Skeletal muscle cell (primary cell): Measurements from ENCODE around the gene TJAP1.
"Not testable (repeated sequence)": the region's sequence is repeated elsewhere in the genome, so short reads cannot be mapped to it uniquely, and the experiment has no call there.

Source experiments
- DNase-seq: peaks from one replicate; pipeline ENCODE4 v3.0.0-alpha.2; 2010; ENCODE audit warnings: low read depth
- H3K4me3 ChIP-seq: 2 replicates; pipeline ENCODE4 v1.5.1; 2011; ENCODE audit warnings: low read depth, mild to moderate bottlenecking, control low read depth, low read length, moderate library complexity

The TJAP1 gene

GRCh38 chr6:43498291-43498690 lies 20.9 kb downstream of the TJAP1 start:
- not testable (repeated sequence) for DNase-seq, H3K4me3 ChIP-seq

DNA sequence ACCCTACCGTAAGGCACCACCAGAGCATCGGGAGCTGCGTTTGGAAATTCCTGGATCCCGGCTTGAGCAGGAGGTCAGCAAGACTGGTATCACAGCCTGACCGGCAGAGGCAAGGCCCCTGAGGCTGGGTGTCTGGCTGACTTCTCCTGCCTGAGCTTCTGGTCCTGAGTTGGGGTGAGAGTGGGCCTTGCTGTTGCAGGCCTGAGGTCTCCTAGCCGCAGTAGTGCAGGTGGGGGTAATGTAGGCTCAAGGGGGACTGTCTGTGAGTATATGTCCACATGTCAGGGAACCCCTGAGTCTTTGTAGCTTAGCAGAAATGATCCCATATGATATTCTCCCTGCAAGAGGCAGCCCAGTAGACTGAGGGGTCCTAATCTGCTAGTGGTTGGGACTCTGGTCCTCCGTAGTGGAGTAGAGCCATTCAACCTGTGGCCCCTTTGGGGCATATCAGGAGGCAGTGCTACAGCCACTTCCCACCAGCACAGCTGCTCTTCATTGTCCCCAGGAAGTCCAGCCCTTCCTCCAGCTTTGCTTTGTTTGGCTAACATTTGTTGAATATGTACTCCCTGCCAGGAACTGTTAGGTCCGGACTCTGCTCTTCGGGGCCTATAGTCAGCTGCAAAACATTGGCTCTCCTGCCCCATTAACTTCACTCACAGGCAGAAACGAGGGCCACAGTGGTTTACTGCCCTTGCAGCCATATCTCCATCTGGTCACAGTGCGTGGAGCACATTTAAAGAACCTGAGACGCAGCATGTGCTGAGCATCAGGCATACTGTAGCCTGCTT lies 21.9 kb downstream of the TJAP1 start:
- no peak for DNase-seq

DNA sequence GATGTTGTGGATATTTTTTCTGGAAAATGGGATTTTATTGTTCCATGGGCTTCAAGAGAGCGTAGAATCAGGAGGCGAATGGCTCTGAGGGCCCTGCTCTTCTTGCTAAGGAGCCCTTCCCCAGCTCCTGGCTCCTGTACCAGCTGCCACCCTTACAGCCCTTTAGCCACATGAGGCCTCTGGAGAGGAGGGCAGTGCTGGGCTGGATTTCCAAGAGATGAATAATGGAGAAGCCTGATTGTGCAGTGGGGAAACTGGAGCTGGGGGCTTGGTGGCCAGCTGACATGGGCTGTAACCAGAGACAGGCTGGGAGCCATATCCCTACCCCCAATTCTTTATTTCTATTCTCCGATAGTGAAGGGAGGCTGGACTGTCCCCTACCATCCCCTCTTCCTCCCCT lies 23.6 kb downstream of the TJAP1 start:
- H3K4me3 ChIP-seq: no peak overlapping the region
- no peak for DNase-seq

More for the DNA sequence above, 21.9 kb downstream of the TJAP1 start:
- H3K4me3 ChIP-seq: no peak overlapping the region

DNA sequence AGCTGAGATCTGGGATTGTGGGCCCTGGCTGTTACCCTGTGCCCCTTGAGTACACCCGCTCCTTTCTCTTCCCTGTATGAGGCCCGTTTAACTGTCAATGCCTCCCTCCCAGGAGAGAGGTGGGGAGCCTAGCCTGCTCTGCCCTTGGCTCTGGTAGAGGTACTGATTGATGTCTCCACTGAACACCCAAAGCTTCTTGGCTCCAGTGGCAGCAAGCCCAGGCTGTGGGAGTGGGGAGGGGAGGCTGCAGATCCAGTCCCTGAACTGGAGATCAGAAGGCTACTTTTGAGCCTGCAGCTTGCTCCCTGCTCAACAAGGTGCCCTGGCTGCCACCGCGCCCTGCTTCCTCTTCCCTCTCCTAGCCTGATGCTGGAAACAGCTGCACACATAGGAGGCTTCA lies 25.3 kb downstream of the TJAP1 start:
- H3K4me3 ChIP-seq: no peak overlapping the region
- no peak for DNase-seq

- no peak overlapping the region for H3K4me3 ChIP-seq
- DNase-seq: no peak
Measured at GRCh38 chr6:43503443-43503842, 26.1 kb downstream of the TJAP1 start.

GRCh38 chr6:43504756-43505593 lies 27.6 kb downstream of the TJAP1 start:
- DNase-seq: no peak
- no peak overlapping the region for H3K4me3 ChIP-seq

DNA sequence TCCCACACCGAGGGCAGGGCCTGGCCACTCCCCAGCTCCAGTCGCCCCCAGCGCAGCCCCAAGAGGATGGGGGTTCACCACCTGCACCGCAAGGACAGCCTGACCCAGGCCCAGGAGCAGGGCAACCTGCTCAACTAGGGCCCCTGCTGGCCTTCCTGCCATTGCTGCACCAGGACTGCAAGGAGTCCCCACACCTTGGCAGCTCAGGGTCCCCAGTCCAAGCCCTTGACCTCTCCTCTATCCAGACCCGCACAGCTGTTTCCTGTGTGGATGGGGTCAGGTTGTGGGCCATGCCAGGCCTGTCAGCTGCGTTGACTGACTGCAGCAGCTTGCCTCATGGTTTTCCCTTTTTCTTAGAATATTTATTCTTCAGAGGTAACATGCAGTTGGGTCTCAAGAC lies 28.3 kb downstream of the TJAP1 start:
- no peak for DNase-seq
- H3K4me3 ChIP-seq: no peak overlapping the region

DNA sequence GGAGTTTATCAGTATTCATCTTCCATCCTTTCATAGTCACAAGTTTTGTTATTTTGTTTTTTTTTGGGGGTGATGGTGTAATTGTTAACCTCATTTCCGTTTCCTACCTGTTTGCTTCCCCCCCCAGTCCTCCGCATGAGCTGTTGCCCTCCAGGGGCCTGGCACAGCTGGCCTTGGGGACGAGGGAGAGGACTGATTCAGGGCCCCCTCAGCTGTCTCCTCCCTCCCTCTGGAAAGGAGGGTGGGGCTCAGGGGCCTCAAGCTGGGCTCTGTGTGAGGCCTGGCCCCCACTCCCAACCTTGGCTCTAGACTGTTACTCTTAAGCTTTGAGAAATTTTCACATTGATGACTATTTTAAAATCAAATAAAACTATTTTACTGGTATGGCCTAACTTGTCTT lies 28.8 kb downstream of the TJAP1 start:
- no peak overlapping the region for H3K4me3 ChIP-seq
- DNase-seq: no peak

DNA sequence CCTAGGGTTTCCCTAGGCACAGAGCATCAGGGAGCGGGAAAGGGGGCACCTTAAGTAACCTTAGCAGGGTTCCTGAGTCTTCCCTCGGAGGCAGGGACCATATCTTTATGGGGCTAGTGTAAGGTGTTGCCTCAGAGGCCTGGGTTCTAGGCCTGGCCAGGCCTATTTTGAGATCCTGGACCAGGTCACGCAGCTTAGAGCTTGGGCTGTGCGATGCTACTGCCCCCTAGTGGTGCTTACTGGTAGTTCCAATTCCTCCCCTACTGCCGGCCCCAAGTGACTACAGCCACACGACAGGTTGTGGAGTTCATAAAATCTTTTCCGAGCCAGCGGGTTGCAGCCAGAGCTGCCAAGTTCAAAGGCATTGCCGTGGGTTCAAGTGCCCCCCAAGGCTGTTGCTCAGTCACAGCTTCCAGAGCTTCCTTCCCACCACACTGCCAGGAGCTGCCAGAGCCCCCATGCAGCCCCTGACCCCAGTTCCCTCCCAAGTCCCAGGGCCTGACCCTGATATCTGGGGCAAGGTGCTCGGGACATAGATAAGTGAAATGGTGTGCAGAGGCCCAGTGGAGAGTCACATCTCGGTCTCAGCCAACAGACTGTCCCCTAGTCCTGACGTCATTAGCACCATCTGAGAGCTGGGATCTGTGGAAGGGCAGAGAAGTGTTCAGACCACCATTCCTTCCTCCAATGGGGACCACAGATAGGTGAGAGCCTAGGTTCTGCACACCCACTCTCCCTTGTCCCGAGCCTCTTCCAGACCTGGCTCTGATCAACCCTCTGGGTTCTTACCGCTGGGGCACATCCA lies 29.5 kb downstream of the TJAP1 start:
- peak; percentile 25 for DNase-seq
- no peak overlapping the region for H3K4me3 ChIP-seq

- no peak overlapping the region for H3K4me3 ChIP-seq
Measured at GRCh38 chr6:43508481-43509141, 31.2 kb downstream of the TJAP1 start.

DNA sequence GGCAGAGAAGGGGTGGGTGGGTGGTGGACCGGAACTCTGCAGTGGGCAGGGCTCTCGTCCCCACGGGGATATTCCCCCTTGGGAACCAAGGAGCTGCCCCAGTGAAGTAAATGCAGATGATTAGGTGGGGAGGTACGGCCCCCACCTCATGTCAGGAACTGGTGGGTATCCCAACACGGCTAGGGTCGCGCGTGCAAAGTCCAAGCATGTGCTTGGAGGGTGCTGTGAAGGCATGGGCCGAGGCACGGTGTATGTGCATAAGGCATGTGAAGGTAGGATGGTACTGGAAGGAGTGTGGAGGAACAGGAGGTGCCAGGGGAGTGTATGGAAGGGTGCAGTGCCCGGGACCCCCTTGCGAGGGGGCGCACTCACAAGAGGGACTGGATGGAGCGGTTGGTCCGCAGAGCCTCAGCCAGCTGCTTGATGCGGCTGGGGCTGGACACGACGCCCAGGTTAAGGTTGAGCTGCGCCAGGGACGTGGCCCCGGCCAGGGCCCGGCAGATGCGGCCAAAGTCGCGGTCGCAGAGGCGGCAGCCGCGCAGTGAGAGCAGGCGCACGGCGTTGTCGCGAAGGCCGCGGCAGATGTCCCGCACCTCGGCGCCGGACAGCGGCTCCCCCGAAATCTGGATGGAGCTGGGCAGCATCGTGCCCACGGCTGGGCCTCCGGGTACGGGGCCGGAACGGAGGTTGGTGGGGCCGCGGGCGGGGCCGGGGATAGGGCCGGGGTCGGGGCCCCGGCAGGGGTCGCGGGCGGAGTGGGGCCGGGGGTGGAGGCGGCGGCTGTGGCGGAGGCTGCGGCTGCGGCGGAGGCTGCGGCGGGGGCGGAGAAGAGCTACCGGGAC lies 32.0 kb downstream of the TJAP1 start:
- peak overlapping the region; percentile 57 for H3K4me3 ChIP-seq
- DNase-seq: no peak

More at GRCh38 chr6:43508481-43509141, 31.2 kb downstream of the TJAP1 start:
- DNase-seq: no peak

DNA sequence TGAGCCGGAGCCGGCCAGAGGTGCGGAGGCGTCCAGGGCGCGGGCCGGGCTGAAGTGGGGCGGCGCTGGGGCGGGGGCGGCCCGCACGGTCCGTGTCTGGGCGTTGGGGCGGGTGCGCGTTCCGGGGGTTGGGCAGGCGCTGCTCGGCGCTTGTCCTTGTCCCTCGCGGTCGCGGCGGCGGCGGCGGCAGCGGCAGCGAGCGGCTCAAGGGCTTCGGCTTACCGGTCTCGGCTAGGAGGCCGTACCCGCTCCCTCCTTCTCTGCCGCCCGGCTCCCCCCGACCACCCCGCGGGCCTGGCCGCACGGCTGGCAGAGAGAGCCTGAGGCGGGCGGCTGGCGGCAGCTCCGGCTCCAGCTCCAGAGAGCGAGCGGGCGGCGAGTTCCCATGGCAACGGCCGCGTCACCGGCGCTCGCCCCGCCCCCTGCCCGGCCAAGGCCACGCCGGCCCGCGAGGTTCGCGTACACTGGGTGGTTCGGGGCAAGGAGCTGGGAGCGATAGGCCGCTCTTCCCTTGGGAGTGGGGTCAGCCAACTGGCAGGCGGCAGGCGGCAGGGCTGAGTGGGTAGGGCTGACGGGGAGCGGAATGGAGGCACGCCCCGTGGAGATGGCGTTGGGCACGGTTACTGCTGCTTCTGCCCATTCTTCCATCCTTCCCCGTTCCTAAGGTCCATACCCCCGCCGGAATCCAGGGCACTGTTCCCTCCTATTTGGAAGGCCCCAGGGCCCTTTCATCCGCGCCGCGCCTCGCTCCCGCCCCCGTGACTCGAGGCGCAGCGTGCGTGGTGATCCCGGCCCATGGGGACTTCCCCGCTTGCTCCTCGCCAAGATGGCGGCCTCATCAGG lies 32.8 kb downstream of the TJAP1 start, which contains the start of gene LRRC73:
TSS of gene LRRC73 (minus strand) at position 363 of the 843 bp plus-strand sequence. CDS start 561 bp downstream, outside the sequence.
- peak; percentile 37 for DNase-seq
- H3K4me3 ChIP-seq: peak within 1 kb of the TSS; percentile 57

- H3K4me3 ChIP-seq: peak overlapping the region; percentile 57
- DNase-seq: no peak
Measured at GRCh38 chr6:43510827-43511163, 33.4 kb downstream of the TJAP1 start.

DNA sequence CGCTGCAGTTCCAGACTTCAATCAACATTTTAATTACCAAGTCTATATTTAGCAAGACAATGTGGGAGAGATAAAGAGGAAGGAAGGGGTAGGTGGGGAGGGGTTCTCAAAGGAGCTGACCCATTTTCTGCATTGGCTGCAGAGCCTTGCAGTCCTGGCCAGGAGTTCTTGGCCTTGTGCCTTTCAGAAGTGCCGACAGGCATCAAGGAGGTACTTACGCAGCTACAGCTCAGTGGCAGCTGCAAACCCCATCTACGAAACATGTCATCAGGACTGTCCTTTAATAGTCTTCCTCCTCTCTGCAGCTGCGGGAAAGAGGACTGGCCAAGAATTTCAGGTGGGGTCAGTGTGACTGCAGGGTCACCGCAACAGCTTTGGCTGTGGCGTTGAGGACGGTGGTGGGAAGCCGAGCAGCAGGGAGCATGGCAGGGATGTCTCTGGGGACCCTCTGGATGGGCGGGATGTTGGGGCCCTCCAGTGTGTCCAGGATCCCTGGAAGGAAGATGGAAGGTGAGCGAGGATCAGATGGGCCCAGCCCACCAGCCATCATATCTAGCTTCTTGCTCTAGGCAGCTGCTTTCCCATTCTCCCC lies 34.5 kb downstream of the TJAP1 start:
- no peak for DNase-seq
- H3K4me3 ChIP-seq: no peak overlapping the region

- DNase-seq: no peak
- peak overlapping the region; percentile 99 for H3K4me3 ChIP-seq
Measured at GRCh38 chr6:43515808-43516207, 38.4 kb downstream of the TJAP1 start.

DNA sequence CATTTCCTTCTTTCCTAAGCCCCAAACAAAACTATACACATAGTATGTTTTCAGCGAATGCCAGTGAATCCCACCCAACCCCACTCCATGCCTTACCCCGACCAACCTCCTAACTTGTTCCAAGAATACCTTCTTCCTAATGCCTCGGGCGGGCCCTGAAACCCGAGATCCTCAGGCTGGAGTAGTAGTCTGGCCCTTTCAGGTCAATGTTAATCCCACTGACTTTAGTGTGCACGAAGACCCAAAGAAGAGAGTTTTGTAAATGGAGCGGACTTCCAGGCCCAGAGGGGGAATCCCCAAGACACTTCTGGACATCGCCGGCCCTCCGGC lies 39.0 kb downstream of the TJAP1 start:
- no peak for DNase-seq
- peak overlapping the region; percentile 99 for H3K4me3 ChIP-seq

GRCh38 chr6:43516697-43517504 lies 39.5 kb downstream of the TJAP1 start, which contains the start of the genes POLR1C and YIPF3:
Gene POLR1C (plus strand): TSS chr6:43517089. CDS start chr6:43517110, 21 bp downstream.
Gene YIPF3 (minus strand): TSS chr6:43516926. CDS start chr6:43516807, 119 bp downstream.
- peak; percentile 87 for DNase-seq
- peak within 1 kb of the TSS; percentile 99 for H3K4me3 ChIP-seq
